GM10266 (cell line): ENCODE data around the gene AKR1D1.

Source experiments
- DNase-seq: peaks from one replicate; pipeline ENCODE4 v3.0.0; 2012; ENCODE audit errors: extremely low spot score
- CTCF ChIP-seq: IDR thresholded peaks from 2 replicates; pipeline ENCODE4 v1.5.1; 2012; ENCODE audit warnings: mild to moderate bottlenecking, low read depth; ENCODE audit not compliant: control insufficient read depth, insufficient read depth; ENCODE audit errors: missing control alignments

AKR1D1 gene

GRCh38 chr7:138167869-138168296 lies 91.6 kb downstream of the AKR1D1 start:
- no peak for DNase-seq
- TF ChIP-seq CTCF: no peak
